Stimulated activated CD8-positive, alpha-beta memory T cell treated with anti-CD3 and anti-CD28 coated beads, Interleukin-12 subunit alpha, Interleukin-12 subunit beta, amount 100 ng/mL, for 1 hour (primary cell): ENCODE data around the gene TUBGCP2.

ENCODE experiments used
- DNase-seq: peaks from one replicate; pipeline ENCODE4 v3.0.0-alpha.2; 2020; ENCODE audit warnings: low read depth

Gene TUBGCP2

DNA sequence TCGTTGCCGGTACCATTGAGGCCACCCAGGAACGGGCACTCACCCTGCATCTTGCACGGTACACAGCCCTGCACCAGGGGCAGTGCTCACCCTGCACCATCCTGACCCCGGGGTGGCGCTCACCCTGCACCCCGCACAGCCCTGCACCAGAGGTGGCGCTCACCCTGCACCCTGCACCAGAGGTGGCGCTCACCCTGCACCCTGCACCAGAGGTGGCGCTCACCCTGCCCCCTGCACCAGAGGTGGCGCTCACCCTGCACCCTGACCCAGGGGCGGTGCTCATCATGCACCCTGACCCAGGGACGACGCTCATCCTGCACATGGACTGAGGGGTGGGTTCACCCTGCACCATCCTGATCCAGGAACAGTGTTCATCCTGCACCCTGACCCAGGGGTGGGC lies 6.4 kb downstream of the TUBGCP2 start:
- no peak for DNase-seq

DNA sequence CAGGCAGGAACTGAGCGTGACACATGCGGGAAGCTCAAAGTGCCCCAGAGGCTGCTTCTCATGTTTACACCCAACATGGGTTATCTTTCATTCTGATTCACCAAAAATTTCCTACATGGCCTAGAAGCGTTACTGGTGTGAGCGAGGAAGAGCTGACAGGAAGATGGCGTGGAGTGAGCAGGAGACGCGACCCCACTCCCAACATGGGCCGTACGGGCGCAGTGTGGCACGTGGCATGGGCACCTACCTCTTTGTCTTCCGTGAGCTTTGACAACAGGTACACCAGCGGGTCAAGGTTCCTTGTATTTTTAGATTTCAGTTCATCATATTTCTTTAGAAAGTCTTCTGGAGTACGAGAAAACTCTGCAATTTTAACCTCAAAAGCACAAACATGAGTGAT lies 8.9 kb downstream of the TUBGCP2 start:
- no peak for DNase-seq

DNA sequence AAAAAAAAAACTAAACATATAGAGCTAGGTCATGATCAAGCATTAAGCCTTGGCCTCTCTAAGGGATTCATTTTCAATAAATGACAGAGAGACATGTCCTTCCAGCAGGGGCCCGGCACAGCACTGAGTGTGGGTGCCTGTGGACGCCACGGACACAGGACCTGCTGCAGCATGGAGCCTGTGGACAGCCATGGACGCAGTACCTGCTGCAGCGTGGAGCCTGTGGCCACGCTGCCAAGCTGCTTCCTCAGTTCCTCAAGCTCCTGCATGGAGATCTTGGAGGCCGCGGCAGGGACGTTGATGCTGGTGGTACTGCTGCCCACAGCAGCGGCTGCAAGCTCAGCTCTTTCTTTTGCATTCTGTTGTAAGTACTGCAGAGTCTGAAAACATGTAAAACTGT lies 9.4 kb downstream of the TUBGCP2 start:
- no peak for DNase-seq

DNA sequence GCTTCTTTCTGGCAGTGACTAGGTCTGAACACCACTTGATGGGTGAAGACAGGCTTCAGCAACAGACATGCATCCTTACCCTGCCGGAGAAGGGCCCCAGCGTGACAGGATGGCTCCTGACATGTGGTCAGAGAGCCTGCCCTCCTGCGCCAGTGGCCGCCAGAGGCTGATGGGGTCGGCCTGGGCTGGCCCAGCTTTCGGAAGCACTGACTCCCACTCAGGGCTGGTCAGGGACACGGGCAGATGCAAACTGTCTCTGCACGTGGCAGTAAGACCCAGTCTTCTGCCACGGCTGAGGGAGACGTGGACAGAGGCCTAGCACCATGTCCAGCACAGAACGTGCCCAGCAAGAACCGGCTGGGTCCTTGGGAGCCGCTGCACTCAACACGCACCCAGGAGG lies 10.2 kb downstream of the TUBGCP2 start:
- DNase-seq: no peak

DNA sequence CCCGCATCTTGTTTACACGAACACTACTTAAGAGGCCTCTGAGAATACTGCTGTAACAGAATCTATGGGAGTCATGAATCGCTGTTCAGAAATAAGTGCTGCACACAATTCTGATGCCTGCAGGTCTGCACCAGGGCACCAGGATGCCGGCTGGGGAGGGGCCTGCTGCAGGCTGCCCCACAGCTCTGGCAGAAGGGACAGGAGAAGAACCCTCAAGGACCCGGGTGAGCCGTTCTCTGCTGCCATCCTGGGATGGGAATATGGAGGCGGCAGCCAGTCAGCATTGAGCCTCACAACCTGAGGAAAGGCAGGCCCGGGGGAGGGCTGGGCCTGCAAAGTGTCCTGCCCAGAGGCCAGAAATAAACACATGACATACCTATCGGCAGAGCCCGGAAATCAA lies 11.2 kb downstream of the TUBGCP2 start:
- DNase-seq: no peak

DNA sequence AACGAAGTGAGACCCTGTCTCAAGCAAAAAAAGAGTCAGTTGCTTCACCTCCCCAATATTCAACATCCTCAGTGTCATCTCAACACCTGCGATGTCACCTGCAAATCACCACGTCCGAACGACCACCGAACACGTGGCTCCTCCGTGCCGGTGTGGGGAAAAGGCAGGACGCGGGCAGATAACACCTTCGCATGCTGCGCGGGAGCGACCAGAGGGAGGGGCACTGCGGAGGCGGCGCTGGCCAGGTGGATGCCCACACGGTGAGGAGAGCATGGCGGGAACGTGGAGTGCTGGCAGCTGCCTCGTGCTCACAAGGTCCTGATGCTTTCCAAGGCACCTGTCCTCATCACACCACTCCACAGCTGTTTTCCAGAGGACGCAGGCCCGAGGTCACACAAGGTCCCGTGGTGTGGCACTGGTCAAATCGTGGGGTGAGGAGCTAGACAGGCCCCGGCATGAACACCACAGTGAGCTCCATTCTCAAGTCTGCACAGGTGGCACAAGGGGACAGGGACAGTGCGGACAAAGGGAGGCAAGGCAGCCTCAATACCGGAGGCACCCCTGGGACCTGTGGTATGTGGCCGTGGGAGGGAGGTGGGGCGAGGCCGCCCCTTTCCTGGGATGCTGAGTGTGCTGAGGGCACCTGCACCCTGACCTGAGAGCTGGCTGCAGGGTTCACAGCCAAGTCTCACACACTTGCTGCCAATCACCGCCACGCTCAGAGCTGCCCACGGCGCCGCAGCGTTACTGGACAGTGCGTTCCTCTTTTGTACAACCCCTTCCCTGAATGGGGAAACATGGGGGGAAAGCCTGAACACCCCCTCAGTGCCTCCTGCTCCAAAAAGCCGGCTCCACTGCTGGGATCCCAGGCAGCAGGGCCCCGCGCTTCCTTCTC lies 13.0 kb downstream of the TUBGCP2 start:
- no peak for DNase-seq

DNA sequence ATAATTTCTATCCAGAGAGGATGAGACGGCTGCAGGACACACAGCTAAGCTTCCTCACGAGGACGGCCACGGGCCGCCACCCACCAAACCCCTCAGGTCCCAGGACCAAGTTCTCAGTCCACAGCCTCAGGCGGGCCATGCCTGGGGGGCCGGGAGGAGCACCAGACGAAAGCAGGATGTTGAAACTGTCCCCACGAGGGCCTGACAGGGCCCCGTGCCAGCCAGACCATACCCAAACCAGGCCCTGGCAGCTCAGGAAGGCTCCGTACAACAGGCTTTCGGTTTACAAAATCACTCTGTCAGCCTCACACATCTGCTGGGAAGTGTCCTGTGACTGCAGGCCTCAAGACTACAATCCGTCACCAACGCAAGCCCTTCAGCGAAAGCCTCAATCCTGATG lies 14.5 kb downstream of the TUBGCP2 start:
- DNase-seq: no peak

DNA sequence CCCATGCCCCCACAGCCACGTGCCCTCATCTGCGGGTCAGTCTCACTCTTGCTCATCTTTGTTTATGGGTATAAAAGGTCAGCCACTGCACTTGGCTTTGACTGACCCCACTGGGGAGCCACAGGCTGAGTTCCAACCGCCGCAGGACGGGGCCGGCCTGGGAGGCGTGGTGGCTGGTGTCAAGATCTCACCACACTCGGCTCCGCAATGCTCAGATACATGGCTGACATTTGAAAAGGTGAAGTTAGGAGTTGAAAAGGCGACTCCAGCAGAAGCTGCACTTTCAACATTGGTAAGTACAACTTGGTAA lies 14.9 kb downstream of the TUBGCP2 start:
- no peak for DNase-seq

DNA sequence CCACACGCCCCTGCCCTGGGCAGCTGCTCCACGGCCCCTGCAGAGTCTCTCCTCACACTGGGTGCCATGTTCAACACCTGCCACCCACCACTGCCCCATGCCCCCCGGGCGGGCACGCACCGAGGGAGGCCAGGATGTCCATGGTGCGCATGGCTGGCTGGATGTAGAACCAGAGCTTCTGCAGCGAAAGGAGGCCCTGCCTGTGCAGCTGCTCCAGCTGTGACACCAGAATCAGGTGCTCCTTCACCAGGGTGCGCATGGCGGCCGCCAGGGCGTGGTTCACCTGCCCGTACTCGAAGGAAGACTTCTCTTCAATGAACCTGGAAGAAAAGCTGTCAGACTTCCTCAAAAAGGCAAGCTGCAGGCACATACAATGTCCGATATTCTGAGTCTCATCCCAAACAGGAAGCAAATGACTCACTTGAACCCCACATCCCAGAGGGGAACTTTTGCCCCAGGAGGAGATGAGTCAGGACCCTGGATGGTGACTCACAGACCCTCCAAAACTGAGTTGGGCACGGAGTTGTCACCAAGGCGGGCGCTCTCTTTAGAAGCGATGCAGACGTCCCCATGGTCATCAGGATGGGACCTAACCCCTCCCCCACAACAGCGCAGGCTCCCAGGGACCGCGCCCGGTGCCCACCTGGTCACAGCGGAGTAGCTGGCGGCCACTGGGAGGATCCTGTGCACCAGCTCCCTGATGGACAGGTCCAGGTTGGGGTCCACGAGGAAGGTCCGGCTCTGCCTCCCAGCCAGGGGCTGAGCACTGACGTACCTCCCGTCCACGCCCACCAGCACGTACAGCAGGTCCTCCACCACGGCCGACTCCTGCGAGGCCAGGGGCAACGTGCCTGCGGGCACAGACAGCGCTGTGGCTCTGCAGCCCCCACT lies 15.5 kb downstream of the TUBGCP2 start:
- DNase-seq: no peak

DNA sequence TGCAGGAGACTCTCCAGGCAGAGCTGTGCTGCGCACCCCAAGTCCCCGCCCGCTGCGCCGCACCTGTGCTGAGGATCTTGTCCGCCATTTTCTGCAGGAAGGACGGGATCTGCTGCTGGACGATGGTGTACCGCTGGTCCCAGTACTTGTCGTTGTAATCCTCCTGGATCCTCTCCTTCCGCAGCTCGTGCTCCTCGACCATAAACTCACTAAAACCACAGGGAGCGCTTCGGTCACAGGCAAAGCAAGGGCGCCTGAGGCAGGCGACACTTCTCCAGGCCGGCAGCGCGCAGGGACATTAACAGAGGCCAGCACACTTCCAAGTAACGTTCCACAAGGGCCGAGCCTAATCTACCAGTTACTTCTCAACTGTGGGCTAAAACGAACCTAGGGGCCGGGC lies 18.9 kb downstream of the TUBGCP2 start:
- no peak for DNase-seq

DNA sequence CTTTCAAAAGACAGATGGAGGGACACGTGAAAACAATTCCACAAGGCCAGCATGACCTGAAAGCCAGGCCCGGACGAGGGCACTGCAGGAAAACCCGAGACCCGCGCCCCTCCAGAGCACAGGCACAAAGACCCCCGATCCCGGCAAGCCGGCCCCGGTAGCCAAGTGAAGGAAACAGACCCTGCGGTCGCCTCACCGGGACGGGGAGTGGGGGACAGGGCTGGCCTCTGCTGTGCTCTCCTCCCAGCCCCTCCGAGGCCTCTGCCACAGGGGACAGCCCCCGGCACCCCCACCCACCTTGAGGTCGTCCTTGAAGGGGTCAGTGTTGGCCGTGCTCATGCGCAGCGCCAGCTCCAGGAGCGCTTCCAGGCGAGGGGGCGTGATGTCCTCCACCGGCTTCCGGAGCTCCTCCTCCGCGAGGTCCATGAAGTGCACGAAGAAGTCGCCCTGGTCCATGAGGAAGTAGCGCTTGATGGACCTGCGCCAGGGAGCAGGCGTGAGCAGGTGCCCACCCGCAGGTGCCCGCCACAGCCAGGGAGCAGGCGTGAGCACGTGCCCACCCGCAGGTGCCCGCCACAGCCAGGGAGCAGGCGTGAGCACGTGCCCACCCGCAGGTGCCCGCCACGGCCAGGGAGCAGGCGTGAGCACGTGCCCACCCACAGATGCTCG lies 20.7 kb downstream of the TUBGCP2 start:
- DNase-seq: no peak

DNA sequence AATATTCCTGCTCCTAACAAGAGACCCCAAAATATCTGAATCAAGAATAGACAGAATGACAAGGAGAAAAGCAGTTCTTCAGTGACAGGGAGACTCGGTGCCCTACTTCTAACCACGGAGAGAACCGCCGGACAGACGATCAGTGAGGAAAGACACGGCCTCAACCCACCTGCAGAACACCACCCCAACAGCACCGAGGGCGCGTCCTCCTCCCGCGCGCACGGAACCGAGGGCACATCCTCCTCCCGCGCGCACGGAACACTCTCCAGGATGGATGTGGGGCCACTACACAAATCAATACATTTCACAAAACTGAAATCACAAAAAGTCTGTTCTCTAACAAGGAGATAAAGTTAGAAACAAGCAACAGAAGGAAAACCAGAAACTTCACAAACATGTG lies 22.3 kb downstream of the TUBGCP2 start:
- no peak for DNase-seq

DNA sequence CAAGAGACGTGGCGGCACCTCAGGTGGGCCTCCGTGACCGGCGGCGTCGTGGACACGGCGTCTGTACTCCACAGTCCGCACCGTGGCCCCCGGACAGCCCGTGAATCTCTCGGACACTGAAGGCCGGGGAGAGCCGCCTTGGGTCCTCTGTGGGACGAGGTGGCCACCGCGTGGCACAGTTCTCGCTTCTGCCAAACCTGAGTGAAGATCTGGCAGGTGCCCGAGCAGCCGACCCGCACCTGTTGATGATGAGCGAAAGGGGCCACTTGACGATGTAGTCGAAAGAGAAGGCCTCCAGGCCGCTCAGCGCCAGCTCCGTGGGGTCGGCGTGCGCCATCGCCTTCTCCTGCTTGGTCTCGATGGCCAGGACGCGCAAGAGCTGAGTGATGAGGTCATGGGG lies 23.5 kb downstream of the TUBGCP2 start:
- no peak for DNase-seq

DNA sequence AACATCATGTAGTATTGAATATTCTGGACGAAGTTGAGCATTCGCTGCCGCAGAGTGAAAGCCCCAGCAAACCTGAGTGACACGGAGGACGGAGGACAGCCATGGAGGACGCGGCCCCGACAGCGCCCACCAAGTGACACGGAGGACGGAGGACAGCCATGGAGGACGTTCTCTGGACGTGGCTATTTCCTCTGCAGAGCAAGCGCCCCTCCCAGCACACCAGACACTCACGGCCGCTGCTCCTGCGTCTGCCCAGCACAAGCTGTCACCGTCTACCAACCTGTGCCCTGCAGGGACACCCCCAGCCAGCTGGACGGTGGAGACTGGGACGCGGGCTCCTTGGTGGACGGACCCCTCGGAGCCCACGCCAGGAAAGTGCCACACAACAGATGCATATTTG lies 24.7 kb downstream of the TUBGCP2 start:
- no peak for DNase-seq

DNA sequence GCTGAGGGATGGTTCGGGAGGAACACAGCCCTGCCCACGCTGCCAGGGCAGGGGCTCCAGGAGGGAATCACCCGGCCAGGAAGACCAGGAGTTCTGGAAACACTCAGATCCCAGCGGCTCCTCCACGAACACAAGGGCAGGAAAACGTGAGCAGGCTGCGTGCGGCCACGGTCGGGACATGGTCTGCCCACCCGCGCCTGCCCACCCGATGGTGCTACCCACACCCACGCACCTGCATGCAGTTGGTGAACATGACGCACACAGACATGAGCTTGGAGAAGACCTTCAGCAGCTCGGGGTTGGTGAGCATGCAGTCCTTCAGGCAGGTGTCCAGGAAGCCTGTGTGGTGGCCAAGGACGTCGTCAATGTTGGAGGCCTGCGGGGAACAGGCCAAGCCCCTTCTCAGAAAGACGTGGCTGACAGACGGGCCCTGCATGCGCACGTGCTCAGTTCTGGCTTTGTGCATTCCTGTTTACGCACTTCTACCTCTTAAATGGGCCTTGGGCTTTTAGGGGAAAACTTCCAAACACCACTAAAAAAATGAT lies 25.8 kb downstream of the TUBGCP2 start:
- no peak for DNase-seq

DNA sequence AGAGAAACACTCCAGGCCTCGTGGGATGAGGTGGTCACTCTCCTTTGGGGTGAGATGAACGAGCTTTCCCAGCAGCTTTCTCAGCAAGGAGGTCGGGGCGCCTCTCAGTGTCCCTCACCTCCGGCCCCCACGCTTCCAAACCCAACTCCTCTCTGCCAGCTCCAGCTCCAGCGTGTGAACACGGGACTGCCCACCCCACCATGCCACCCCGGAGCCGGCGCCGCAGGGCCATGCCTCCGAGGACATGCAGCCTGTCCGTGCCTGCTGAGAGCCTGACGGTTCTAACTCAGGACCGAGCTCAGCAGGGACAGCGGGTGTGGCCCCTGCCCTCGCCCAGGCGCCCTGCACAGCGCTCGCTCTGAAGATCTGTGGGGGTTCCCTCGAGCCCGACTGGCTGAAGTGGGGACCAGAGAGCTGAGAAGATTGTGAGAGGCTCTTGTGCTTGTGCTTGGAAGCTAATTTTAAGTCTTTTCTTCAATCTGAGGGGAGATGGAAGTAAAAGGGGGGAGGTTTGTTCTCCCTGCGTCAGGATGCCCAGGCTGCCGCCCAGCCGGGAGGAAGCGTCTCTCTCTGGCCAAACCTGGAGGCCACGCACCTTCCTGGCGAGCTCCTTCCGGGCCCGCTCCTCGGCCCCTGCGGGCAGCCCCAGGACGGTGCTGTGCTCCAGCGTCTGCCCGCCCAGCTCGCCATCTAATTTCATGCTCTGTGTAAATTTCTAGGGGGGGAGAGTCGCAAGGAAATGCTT lies 26.9 kb downstream of the TUBGCP2 start:
- DNase-seq: no peak

DNA sequence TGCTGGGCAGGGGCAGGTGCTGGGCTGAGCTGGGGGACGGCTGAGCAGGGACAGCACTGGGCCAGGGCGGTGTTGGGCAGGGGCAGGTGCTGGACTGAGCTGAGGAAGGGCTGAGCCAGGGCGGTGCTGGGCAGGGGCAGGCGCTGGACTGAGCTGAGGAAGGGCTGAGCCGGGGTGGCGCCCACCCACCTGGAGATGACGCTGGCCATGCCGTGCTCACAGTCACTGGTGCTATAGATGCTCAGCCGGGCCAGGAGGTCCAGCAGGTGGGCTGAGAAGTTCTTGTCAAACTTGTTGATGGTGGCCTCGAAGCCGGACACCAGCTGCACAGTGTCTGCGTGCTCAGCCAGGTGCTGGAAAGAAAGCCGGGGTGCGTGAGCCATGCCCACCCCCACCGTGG lies 27.6 kb downstream of the TUBGCP2 start:
- no peak for DNase-seq

DNA sequence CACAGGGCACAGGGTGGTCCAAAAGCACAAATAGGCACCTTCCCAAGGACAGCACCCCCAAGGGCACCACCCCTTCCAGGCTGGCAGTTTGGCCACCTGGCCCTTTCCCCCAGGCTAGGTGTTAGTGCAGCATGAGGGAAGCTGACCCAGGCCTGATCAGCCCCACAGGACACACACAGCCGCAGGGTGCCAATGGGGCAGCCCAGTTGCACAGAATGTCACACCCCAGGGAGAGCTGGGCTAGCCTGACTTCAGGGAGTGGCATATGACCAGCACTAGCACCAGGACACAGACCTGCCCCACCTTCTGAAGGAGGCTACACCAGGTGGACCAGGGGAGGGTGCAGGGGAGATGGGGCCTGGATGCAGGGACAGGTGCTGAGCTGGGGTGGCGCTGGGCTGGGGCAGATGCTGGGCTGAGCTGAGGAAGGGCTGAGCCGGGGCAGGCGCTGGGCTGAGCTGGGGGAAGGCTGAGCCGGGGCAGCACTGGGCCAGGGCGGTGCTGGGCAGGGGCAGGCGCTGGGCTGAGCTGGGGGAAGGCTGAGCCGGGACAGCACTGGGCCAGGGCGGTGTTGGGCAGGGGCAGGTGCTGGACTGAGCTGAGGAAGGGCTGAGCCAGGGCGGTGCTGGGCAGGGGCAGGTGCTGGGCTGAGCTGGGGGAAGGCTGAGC lies 28.1 kb downstream of the TUBGCP2 start:
- DNase-seq: no peak

DNA sequence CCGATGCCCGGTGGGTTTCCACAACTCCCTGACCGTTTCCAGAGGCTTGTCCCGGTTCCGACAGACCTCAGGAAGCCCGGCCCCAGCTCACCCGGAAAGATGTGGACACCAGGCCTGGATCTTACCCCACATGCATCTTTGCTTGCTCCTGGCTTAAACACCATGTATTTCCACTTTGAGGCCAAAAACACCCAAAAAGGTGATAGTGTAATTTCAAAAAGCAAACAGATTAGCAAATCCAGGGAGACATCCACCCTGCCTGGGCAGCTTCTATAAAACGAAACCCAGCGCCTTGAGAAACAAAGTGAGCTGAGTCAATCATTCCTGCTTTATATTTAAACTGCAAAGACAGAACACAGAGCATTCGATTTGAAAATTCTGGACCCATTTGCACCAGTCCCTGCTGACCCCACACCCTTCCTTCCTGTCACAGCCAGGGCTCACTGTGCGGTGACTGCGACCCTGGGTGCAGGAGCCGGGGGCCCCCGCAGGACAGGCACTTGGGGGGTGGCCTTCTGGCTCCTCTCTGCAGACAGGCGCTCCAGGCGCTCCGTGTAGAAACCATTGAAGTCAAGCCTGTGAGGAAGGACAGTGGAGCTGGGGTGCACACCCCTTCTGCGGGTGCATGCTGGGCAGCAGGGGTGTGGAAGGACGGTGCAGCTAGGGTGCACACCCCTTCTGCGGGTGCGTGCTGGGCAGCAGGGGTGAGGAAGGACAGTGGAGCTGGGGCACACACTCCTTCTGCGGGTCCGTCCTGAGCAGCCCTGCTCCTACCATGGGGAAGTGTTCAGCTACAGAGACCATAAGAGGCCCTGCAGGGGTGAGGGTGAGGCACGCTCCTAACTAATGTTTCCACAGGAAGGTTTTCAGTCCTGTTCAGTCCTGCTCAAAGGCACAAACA lies 29.1 kb downstream of the TUBGCP2 start:
- no peak for DNase-seq

DNA sequence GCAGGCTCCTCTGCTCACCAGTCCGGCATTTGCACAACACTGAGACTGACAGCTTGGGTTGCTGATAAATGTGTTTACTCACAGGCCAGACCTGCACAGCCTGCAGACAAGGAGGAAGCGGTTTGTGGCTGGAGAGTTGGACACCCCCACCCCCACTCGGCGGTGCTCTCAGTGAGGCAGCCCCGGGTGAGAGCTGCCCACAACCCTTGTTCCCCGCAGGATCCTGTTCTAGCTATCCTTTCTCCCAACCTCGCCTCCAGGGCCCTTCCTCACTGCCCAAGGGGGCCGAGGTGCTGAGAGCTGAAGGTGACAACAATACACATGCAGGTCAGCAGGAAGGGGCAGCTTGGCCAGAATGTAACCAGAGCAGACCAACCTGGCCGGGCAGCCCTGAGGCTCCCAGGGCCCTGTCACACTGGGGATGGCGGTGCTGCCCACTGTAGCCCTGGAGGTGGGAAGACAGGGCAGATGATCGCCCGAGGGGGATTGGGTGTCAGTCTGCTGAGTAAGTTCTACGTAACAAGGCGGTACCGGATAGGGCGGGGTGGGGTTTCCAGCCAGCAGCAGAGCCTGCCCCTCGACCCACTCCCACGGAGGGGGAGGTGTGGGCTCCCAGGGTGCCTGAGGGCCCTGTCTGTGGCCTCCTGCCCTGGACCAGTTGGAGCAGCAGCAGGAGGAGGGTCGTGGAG lies 30.0 kb downstream of the TUBGCP2 start:
- peak; percentile 47 for DNase-seq
